Gastrocnemius medialis (tissue), 4 donors: ENCODE measurements around the gene LRMDA.

Experiments used
- CTCF ChIP-seq, 5 experiments: fragments of 450-650 bp in 3 of 5; fragments of 200-600 bp in 2 of 5; sonication (generic) in 2 of 5; IDR thresholded peaks in 4 of 5; conservative IDR thresholded peaks in 1 of 5; 1 replicate in 4 of 5; 2 replicates in 1 of 5; pipeline ENCODE4 v1.5.1; 2016 to 2019; ENCODE audit warnings: antibody characterized with exemption in 5 of 5, mild to moderate bottlenecking in 3 of 5, moderate library complexity in 3 of 5
- POLR2A ChIP-seq, 2 donors: fragments of 450-650 bp; IDR thresholded peaks; one replicate each; pipeline ENCODE4 v1.6.1; 2017; ENCODE audit warnings: antibody characterized with exemption in 2 of 2, mild to moderate bottlenecking in 2 of 2, moderate library complexity in 2 of 2

GRCh38 chr10:75771606-75772005 is 340.2 kb downstream of the LRMDA start:
- TF ChIP-seq CTCF (IDR thresholded peaks at IDR 0.05 in 4 of 5, conservative IDR thresholded peaks at IDR 0.05 in 1 of 5) (no peak), POLR2A (IDR thresholded peaks at IDR 0.05) (no peak)
